Right lung (tissue), 5 donors: Measurements from ENCODE around the gene NODAL. TPM values are rescaled to one million over a fixed set of nuclear protein-coding genes. Genes with fewer than 3 reads are reported as not detected.

Source experiments
- polyA plus RNA-seq, 5 donors: library from polyadenylated mRNA; unstranded; fragments of 120-200 nt; gene quantifications; one replicate each; pipeline versions ENCODE4 v1.2.1 to v1.2.3, GENCODE V29; 2013; ENCODE audit warnings: inconsistent platforms in 1 of 5, low replicate concordance in 1 of 5; ENCODE audit not compliant: insufficient read length in 5 of 5, insufficient read depth in 1 of 5

The NODAL gene
- polyA plus RNA-seq, 5 donors = 0.42 to 0.82 (median 0.63) TPM

Other genes with a start within 250 kb of the NODAL start
- 100 to 1,000 TPM; 111 to 148 (median 121) TPM for gene PPA1, start 208.3 kb downstream of the NODAL start, polyA plus RNA-seq
- under 1 TPM; 0.22 to 0.66 (median 0.44) TPM for gene NPFFR1, start 157.7 kb downstream of the NODAL start, polyA plus RNA-seq
- gene LRRC20, start 59.1 kb downstream of the NODAL start, polyA plus RNA-seq = 10 to 100 TPM; 12.6 to 16.8 (median 12.8) TPM
- gene EIF4EBP2, start 37.5 kb downstream of the NODAL start, polyA plus RNA-seq = 10 to 100 TPM; 60.3 to 77.1 (median 70.6) TPM
- gene PALD1, start 37.1 kb upstream of the NODAL start, polyA plus RNA-seq = 10 to 100 TPM; 18.0 to 33.6 (median 24.7) TPM
- gene PRF1, start 161.1 kb upstream of the NODAL start, polyA plus RNA-seq = 1 to 10 TPM; 2.6 to 5.2 (median 3.0) TPM
- 1 to 10 TPM; 5.2 to 9.5 (median 7.4) TPM for gene ADAMTS14, start 230.8 kb upstream of the NODAL start, polyA plus RNA-seq